GM21786 (cell line): ENCODE measurements around the gene EPB42.
"Not testable (repeated sequence)": the region's sequence is repeated elsewhere in the genome, so short reads cannot be mapped to it uniquely, and the experiment has no call there.

Source experiments
- ATAC-seq: cut with Tn5 transposase; IDR thresholded peaks from one replicate; pipeline ENCODE4 v1.9.1; 2021; ENCODE audit not compliant: unreplicated experiment

EPB42 gene

DNA sequence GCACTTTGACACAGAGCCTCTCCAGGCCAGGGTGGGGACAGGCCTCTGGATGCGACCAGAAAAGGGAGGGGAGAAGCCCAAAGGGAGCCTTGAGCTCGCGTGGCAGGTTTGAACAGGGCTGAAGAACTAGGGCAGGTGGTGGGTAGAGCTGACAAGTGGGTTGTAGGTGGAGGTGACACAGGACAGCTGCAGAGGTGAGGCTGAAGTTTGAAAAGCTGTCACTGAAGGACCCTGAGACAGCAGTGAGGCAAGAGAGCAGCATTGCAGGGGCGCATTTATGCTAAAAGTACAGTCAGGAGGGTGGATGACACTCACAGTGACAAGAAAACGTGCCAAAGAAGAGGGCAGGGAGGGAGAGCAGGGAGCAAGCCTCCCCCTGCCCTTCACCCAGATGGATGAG, 21.8 kb upstream of the EPB42 start:
- no peak for ATAC-seq

DNA sequence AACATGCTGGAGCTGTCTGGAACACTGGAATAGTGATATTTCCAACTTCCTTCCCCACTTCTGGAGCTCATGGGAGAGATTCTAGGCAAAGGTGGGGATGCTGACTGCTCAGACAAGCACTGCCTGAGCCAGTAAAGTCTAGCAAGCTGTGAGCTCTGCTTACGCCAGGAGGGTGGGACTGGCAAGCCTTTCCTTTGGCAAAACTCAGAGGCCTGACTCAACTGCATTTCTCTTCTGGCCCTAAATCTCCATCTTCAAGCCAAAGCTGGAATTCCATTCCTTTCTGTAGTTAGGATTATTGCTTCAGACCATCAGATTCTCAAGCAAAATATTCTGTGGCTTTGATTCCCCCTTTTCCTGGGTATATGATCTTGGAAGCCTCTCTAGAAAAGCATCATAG, 20.3 kb upstream of the EPB42 start:
- ATAC-seq = no peak

DNA sequence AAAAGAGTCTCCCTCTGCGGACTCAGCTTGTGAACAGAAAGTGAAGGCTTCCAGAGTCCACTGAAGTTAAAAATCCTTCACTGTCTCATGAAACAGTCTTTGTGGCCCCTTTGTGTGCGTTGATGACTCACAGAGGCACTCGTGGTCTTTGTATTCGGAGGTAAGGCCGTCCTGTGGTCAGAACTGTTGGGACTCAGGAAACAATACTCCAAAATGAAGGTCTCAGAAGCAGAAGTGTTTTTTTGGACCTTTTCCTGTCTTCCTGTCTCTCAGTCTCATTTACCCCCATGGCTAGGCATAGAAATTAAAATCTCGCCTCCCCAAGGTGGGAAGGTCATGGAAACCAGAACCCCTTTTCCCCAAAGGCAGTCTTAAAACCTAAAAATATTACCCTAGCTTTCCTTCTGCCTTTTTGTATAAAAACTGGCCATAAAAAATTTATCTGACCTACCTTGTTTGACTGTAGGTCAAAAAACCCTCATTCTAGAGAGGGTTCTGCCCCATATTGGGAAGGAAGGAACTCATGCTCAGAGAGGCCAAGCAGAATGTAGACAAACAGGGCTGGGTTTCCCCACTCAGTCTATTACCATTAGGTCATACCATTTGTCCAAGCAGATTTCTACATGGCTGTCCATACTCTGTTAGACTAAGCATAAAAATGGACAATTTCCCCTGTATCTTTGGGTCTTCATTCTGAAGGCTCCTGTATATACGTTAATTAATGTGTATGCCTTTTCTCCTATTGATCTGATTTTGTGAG, 19.1 kb upstream of the EPB42 start:
- peak; percentile 46 for ATAC-seq

DNA sequence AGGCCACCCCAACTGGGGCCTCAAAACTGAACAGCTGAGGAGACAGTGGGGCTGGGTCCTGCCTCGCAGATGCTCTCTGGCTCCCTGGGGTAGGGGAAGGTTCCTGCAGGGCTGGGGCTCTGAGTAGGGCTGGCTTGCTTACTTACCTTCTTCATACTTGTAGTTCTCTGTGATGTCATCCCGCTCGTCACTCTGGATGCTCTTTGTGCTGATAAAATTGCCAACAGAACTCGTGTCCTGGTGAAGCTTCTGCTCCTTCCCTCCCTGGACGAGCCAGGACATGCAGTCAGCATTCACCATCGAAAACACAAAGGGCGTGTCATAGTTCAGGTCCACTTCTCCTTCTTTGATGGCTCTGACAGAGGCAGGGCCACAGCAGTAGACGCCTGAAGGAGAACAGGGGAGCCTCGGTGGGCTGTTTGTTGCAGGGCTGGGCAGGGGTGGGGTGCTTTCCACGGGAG, 17.9 kb upstream of the EPB42 start:
- ATAC-seq = no peak

DNA sequence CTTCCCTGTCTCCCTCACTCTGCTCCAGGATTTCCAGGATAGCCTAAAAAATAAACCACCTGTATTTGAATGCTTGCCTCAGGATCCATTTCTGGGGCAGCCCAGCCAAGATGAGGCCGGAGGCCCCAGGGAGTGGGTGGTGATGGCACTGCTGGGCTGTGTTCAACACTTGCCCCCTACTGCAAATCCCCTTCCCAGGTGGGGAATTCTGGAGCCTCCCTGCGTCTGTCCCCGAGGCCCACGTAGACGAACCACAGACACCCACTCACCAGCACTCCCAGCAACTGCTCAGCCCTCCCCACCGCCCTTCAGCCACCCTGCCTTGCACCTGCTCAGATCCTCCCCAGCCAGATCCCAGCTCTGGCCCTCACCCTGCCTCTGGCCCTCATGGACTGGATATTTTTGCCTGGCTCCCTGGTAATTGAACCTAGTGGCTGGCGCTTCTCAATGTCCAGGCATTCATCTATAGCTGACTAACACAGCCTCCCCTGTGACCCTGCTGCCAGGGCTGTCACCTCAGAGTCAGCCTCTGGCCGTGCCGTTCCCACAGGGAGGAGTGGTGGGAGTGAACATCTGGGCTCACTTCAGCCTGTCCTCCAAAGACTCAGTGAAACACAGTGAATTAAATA, 17.1 kb upstream of the EPB42 start:
- no peak for ATAC-seq

DNA sequence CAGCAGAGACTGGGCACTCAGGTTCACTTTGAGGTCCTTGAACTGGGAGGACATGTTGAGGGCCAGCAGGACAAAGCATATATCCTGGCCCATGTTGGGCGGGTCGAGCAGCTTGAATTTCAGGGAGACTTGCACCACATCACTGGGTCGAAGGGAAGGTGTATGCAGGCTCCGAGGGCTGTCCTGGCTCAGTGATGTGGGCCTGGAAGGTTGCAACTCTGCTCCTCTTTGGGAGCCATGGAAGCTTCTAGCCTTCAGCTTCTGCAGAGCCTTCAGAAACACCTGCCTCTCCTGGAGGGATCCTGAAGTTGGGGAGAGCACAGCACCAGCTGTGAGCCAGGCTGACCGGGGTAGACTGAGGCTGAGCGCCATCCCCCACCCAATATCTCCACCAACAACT, 14.7 kb upstream of the EPB42 start:
- no peak for ATAC-seq

DNA sequence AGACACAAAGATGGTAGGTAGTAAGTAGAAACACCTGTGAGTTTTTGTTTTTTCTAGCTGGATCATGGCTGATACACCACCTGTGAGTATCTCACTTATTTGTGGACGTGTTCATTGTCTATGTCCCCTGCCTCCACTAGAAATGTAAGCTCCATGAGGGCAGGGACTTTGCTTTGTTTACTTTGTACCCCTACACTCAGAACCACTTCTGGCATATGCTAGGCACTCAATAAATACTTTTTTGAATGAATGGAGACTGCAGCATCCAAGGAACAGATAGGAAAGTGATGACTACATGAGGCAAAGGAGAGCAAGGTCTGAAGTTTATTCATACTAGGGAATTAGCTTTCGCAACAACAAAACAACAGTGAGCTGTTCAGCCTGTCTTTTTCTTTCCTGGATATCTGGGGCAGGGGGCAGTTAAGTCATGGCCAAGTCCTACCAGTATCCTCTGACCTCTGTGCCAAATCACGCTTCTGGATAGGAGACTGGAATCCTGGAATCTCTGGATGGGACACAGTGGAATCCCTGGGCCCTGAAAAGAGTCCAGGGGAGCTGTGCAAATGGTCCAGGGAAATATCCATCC, 11.6 kb upstream of the EPB42 start:
- ATAC-seq = no peak

DNA sequence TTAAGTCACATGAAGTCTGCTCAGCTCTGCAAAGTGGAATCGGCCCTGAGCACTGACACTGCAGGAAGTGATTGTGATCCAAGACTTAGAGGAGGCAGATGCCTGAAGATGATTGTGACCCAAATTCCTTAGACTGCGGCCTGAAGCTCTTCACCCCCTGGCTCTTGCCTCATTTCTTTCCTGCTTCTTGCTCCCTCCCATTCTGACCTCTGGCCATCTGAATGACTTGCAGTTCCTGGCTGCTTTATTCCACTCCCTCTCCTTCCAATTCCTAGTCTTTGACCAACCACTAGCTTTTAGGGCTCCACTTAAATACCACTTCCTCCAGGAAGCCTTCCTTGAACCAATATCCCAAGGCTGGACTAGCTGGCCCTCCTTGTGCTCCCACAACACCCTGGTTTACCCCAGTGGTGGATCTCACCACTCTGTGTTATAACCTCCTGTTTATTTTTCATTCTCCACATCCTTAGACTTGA, 9.9 kb upstream of the EPB42 start:
- ATAC-seq = no peak

DNA sequence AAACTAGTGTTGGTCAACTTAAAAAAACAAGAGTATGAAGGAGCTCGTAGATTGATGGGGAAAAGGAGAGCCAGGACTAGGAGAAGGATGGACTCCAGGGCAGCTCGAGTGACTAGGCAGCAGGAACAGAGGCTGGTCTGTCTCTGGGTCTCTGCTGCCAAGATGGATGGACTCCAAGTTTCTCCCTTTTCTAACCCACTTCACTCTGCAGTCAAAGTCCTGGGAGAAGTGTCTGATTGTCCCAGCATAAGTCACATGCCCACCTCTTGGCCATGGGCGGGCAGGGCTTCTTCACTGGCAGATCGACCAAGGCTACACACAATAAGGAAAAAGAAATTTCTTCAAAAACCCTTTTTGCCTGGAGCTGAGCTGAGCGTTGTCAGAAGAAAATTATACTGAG, 9.2 kb upstream of the EPB42 start:
- no peak for ATAC-seq

DNA sequence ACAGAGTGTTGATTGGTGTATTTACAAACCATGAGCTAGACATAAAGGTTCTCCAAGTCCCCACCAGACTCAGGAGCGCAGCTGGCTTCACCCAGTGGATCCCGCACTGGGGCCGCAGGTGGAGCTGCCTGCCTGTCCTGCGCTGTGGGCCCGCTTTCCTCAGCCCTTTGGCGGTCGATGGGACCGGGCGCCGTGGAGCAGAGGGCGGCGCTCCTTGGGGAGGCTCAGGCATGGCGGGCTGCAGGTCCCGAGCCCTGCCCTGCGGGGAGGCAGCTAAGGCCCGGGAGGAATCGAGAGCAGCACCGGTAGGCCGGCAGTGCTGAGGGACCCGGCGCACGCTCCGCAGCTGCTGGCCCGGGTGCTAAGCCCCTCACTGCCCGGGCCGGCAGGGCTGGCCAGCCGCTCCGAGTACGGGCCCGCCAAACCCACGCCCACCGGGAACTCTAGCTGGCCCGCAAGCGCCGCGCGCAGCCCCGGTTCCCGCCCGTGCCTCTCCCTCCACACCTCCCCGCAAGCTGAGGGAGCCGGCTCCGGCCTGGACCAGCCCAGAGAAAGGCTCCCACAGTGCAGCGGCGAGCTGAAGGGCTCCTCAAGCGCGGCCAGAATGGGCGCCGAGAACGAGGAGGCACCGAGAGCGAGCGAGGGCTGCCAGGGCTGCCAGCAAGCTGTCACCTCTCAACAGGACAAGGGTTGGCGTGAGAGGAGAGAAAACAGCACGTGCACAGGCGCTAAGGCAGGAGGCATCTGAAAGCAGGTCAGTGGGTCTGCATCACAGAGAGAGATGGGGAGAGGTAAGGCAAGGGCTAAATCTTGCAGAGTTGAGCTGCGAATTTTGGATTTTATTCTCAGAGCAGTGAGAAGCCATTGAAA, 5.9 kb upstream of the EPB42 start:
- ATAC-seq = no peak

DNA sequence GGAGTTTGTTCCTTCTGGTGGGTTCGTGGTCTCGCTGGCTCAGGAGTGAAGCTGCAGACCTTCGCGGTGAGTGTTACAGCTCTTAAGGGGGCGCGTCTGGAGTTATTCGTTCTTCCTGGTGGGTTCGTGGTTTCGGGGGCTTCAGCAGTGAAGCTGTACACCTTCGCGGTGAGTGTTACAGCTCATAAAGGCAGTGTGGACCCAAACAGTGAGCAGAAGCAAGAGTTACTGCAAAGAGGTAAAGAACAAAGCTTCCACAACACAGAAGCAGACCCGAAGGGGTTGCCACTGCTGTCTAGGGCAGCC, 5.1 kb upstream of the EPB42 start:
- not testable (repeated sequence) for ATAC-seq

DNA sequence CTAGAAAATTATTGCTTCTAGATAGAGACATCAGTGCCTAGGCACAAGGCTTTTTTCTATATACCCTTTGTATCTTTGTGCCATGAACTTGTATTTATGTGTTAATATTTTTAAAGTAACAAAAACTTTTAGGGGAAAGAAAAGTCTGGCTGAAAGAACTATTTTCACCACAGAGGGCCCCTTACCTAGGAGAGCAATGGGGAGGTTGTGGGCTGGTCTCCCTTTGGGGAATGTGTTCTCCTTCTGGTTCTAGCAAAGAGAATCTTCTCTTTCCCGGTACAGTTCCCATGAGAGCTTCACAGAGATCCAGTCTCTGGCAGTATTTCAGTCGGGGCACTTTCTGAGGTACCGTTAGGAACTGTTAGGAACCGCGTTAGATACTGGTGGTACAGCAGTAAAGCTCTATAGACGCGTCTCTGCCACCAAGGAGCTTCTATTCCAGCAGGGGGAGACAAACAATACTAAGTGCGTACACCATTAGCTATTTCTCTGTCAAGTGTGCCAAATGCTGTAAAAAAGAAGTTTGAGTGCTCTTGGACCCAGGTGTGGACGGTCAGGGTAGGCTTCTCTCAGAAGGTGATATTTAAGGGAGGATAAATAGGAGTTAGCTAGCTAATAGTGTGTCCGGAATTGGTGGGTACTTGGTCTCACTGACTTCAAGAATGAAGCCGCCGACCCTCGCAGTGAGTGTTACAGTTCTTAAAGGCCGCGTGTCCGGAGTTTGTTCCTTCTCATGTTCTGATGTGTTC, 4.6 kb upstream of the EPB42 start:
- ATAC-seq = no peak

DNA sequence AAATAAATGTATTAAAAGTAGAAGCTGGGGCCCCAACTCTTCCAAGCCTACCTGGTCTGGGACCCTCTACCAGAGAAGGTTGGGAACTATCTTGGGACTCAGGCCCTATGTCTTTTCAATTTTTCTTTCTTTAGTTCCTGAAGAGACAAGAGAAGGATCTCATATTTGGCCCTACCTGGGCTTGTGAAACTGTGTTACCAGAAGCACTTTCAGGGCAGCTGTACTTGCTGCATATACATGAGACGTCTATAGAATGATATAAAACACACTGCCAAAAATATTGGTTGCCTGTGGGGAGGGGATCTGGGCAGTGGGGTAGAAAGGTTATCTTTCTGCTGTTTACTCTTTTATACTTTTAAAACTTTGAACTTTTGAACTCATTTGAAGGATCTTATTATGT, 604 bp upstream of the EPB42 start:
- ATAC-seq = no peak

DNA sequence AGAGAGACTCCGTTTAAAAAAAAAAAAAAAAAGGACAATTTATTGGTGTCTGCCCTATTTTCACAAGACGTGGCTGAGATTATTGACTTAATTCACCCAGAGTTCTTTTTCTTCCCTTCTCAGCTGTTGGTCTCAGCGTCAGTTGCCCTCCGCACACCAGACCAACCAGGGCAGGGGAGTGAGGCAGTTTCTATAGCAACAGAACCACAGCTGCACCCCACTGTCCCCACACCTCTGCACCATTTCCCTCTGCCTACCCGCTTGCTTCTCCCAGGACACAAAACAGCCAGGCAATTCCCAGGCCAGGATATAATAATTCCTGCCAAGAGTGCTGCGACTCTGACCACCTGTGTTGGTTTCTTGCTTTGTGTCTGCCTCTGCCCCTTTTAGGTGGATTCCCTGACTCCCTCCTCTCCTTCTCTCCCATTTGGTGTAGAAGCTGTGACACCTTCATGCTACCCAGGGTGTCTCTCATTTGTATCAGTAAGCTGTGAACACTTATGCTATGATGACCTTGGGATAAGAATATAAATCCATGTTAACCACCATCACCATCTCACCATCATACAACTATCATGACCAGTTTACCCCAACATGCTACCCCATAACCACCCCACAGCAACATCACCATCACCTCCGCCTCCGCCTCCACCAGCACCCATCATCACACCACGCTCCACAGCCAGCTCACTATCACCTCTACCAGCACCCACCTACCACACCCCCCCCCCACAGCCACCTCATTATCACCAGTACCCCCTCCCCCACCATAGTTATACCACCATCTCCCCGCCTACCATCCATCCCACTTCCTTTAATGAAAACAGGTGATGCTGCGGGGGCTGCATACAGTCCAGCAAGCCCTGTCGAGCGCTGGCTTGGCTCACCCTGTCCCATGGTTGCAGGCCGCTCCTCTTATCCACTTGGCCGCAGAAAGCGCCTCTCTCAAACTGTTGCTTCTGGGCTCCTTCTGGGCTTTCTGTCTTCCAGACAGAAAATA, 589 bp downstream of the EPB42 start:
- ATAC-seq = no peak

DNA sequence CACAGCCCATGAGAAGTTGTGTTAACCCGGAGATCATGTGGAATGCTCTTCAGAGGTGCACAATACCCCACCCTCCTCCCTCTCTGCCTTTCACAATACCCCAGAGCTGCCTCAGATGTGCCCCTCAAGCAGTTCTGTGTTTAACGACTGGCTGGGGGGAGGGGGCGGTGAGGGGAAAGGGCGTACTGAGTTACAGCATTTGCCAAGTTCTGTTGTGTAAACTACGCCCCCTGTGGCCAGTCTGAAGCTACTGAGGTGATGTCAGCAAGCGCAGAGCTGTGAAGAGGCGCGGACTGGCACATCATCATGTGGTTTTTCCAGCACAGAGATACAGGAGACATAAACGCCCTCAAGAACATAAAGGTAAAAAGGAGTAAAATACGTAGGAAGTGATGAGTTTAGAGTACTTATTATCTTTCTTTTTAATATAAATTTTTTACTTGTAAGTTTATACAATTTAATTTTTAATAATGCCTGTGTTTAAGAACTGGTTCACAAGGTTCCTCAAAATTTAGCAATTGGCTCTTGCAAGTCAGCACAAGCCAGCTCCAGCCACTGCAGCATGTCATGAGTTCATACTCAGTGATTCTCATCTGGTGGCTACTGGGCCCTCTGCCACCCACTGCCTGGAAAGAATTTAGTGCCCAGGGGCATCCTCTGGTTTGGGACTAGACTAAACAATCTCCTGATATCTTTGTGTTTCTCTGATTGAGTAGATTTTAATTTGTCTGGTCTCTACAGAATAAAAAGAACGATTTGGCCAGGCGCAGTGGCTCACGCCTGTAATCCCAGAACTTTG, 1.7 kb downstream of the EPB42 start:
- ATAC-seq = no peak

DNA sequence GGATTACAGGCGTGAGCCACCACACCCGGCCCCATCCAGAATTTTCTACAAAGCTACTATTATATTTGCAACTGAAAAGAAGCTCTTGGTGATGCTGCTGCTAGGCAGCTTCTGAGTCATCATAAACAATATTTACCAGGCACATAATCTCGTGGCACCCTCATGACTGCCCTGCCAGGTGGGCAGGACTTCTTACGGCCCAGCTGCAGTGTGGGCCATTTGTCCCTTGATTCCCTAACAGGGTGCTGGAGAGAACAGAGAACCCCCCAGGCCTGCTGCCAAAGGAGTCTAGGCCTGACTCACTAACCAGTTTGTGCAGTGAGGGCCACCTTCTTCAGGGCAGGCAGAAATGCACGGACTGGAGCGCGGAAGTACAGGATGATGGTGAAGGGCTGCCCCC, 4.9 kb downstream of the EPB42 start:
- no peak for ATAC-seq

DNA sequence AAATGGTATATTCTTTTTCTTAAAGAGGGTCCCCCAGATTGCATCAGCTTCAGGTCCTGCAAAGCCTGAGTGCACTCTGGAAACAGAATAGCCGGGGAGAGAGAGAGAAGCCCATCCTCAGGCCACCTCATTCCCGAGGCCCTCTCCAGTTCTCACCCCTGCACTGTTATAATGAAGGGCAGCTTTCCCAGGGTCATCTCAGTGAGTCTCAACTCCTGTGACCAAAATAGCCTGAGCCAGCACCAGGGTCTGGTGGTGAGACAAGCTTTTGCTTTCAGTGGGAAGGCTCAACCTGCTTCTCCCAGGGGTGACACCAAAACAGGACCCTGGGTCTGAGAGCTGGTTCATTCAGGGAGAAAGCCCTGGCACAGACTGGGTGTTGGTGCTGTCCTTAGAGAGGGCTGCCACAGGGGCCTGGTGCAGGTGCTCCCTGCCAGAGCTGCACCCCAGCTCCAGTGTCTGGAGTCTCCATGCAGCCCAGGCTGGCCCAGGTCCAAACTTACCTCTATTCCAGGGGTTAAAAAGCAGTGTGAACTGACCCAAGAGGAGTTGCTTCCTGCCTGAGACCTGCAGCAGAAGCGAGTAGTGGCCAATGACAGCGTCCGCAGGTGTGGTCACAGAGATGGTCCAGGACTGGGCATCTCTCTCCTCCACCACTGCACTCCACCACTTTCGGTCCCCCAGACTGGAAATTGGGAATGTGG, 6.1 kb downstream of the EPB42 start:
- no peak for ATAC-seq

DNA sequence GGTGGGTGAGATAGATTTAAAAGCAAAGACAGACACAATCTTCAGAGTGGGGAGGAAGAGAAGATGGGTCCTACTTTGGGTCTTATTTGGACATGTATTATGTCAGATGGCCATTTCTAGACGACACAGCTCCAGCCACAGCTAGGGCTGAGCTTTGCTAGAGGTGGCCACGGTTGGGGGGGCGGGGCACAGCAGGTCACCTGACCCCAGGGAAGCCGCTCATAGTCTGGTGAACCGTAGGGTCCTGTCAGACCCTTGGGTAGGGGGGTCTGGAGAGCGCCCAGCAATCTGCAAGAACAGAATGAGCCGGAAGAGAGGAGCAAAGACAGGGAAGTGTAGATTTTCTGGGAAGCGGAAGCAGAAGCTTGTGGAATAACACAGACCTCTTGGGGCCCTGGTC, 6.6 kb downstream of the EPB42 start:
- ATAC-seq = no peak
